Neutrophil (primary cell): ENCODE measurements around the gene ZNF407.

Experiments used
- H3K27ac ChIP-seq: fragments of 200-600 bp; sonication (generic); 2 replicates; pipeline ENCODE4 v1.5.1; 2016; ENCODE audit warnings: mild to moderate bottlenecking, moderate library complexity
- H3K27me3 ChIP-seq: fragments of 200-600 bp; sonication (generic); 2 replicates; pipeline ENCODE4 v1.6.0; 2016; ENCODE audit warnings: mild to moderate bottlenecking
- H3K36me3 ChIP-seq: fragments of 200-600 bp; sonication (generic); 2 replicates; pipeline ENCODE4 v1.5.1; 2017
- H3K4me1 ChIP-seq, 2 experiments: fragments of 200-600 bp in 1 of 2; sonication (generic) in 1 of 2; 1 replicate in 1 of 2; 2 replicates in 1 of 2; pipeline versions ENCODE4 v1.5.1 to v1.6.1; 2013 to 2016; ENCODE audit warnings: low read depth in 1 of 2, low read length in 1 of 2, mild to moderate bottlenecking in 1 of 2, moderate library complexity in 1 of 2; ENCODE audit not compliant: control insufficient read depth in 1 of 2, insufficient read depth in 1 of 2
- H3K4me3 ChIP-seq, 2 experiments: fragments of 200-600 bp in 1 of 2; sonication (generic) in 1 of 2; 1 replicate in 1 of 2; 2 replicates in 1 of 2; pipeline ENCODE4 v1.5.1; 2013 to 2016; ENCODE audit warnings: low read depth in 1 of 2, low read length in 1 of 2, mild to moderate bottlenecking in 1 of 2, moderate library complexity in 1 of 2
- H3K9me3 ChIP-seq: fragments of 200-600 bp; sonication (generic); 2 replicates; pipeline ENCODE4 v1.5.1; 2016
- CTCF ChIP-seq: fragments of 200-600 bp; sonication (generic); IDR thresholded peaks from 2 replicates; pipeline ENCODE4 v1.5.1; 2016; ENCODE audit warnings: antibody characterized with exemption

Gene ZNF407

DNA sequence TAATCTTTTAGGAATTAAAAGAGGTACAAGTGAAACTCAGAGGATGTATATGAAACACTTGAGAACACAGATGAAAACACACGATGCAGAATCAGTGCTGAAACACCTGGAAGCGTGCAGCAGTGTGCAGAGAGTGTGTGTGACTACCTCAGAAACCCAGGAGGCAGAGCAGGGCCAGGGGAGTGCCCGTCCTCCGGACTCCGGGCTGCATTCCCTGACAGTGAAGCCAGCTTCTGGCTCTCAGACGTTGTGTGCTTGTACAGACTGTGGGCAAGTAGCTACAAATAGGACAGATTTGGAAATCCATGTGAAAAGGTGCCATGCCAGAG lies 34.6 kb downstream of the ZNF407 start:
- H3K27ac ChIP-seq = peak overlapping the region; percentile 83
- TF ChIP-seq CTCF = no peak
- no peaks in the 10 kb centered on the region for H3K27me3 ChIP-seq
- H3K4me3 ChIP-seq = peak overlapping the region in 1 of 2 experiments; percentile 33
- H3K4me1 ChIP-seq = peaks cover 26 to 40% of the 10 kb centered on the region in 2 experiments
- no peaks in the 10 kb centered on the region for H3K9me3 ChIP-seq
- H3K36me3 ChIP-seq = peaks cover 6% of the 10 kb centered on the region

GRCh38 chr18:74632856-74633255 lies 35.2 kb downstream of the ZNF407 start:
- no peak for TF ChIP-seq CTCF
- Histone ChIP-seq H3K4me3 (no peak overlapping the region), H3K36me3 (peaks cover 6% of the 10 kb centered on the region), H3K9me3 (no peaks in the 10 kb centered on the region), H3K27ac (peak overlapping the region; percentile 83), H3K4me1 (peaks cover 26 to 40% of the 10 kb centered on the region in 2 experiments), H3K27me3 (no peaks in the 10 kb centered on the region)

DNA sequence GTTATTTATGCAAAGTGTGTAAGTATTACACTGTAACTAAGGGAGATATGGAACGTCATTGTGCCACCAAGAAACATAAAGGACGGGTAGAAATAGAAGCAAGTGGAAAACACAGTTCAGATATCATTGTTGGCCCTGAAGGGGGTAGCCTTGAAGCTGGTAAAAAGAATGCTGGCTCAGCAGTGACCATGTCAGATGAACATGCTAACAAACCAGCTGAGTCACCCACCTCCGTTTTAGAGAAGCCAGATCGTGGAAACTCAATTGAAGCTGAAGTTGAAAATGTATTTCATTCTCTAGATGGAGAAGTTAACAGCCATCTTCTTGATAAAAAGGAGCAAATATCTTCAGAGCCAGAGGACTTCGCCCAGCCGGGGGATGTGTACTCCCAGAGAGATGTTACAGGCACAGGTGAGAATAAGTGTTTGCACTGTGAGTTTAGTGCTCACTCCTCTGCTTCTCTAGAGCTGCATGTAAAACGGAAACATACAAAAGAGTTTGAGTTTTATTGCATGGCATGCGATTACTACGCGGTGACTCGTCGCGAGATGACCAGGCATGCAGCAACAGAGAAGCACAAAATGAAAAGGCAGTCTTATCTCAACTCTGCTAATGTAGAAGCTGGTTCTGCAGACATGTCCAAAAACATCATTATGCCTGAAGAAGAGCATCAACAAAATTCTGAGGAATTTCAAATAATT lies 36.1 kb downstream of the ZNF407 start:
- Histone ChIP-seq H3K4me1 (peaks cover 26 to 40% of the 10 kb centered on the region in 2 experiments), H3K9me3 (no peaks in the 10 kb centered on the region), H3K36me3 (peaks cover 6% of the 10 kb centered on the region), H3K27ac (no peak overlapping the region), H3K4me3 (no peak overlapping the region), H3K27me3 (no peaks in the 10 kb centered on the region)
- no peak for TF ChIP-seq CTCF

DNA sequence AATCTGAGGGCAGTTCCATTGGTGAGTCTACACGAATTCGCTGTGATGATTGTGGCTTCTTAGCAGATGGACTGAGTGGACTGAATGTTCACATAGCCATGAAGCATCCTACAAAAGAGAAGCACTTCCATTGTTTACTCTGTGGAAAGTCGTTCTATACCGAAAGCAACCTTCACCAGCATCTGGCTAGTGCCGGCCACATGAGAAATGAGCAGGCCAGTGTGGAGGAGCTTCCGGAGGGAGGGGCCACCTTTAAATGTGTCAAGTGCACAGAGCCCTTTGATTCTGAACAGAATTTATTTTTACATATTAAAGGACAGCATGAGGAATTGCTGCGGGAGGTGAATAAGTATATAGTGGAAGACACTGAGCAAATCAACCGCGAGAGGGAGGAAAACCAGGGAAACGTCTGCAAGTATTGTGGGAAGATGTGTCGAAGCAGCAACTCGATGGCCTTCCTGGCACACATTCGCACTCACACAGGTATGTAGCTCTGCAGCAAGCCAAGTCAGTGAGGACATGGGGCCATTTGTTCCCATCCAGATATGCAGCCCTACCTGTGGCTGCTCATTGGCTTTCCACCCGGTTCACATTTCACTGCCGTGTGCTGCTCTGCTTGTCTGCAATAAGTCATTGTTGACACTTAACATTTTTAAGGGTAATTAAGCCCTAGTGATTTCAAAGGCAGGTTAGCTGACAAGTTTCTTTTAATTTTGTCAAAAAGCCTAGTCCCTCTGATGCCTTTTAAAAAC lies 37.7 kb downstream of the ZNF407 start:
- H3K27ac ChIP-seq = no peak overlapping the region
- no peak overlapping the region for H3K4me3 ChIP-seq
- H3K27me3 ChIP-seq = no peaks in the 10 kb centered on the region
- TF ChIP-seq CTCF = no peak
- peaks cover 26 to 40% of the 10 kb centered on the region in 2 experiments for H3K4me1 ChIP-seq
- H3K9me3 ChIP-seq = no peaks in the 10 kb centered on the region
- H3K36me3 ChIP-seq = peaks cover 6% of the 10 kb centered on the region

- TF ChIP-seq CTCF = no peak
- peaks cover 13% of the 10 kb centered on the region for H3K36me3 ChIP-seq
- no peak overlapping the region for H3K27ac ChIP-seq
- H3K27me3 ChIP-seq = no peaks in the 10 kb centered on the region
- H3K9me3 ChIP-seq = no peaks in the 10 kb centered on the region
- H3K4me3 ChIP-seq = no peak overlapping the region
- peaks cover 20 to 26% of the 10 kb centered on the region in 2 experiments for H3K4me1 ChIP-seq
These were observed 39.4 kb downstream of the ZNF407 start for GRCh38 chr18:74637070-74637469.
